Activated T-helper 1 cell treated with Interleukin-2 at 50 U/mL for 16 hours (primary cell): ENCODE data around the gene SORBS1.

Experiments used
- DNase-seq: peaks from one replicate; pipeline ENCODE4 v3.0.0-alpha.2; 2020; ENCODE audit warnings: low read depth

SORBS1 gene

DNA sequence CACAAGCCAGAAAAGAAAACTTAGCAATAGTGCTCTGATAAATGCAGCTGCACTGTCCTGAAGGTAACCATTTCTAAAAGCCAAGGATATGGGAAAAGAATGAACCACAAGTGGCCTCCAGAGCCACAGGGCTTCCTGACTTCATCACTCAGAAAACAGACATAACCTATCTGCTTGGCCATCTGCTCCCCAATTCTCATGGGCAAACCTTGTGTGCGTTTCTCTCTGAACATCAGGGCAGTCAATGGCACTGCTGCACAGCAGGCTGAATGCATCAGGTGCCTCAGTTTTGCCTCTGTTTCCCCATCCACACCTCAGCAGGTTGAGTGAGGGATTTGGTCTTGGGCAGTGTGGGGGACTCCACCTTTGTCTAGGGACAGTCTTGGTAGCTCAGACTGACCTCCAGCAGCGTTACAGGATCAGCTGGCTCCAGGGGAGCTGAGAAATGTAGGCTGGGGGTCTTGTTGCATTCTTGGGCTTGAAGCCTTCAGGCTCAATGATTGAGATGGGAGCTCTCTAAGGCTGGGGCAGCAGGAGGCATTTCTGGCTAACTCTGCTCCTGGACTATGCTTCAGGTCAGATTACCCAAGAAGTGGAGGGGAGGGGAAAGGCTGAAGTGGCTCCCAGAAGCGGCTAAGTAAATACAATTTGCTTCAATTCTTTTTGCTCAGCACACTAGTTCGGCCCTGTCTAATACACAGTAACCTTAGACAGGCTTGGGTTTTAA, 246.8 kb downstream of the SORBS1 start:
- no peak for DNase-seq

DNA sequence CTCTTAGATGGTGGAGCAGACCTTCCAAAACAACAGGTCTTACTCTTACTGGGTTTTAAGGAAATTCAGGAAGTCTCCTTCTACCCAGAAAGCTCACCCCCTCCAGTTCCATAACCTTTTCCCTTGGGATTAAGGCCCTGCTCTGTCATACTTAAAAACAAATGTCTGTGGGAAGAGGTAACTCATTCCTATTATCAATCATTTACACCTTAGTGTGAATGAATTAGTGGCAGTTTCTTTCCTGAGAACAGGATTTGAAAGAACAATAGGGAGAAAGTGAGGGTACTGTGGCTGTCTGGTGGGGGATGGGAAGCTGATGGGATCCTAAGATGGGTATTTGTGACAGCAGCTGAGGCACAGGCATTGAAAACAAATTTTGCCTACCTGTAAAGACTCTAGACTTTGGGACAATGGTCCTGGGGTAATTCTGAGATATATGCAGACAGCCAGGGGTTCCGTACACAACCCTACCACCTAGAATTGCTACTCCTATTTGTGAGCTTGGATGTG, 248.1 kb downstream of the SORBS1 start:
- no peak for DNase-seq

DNA sequence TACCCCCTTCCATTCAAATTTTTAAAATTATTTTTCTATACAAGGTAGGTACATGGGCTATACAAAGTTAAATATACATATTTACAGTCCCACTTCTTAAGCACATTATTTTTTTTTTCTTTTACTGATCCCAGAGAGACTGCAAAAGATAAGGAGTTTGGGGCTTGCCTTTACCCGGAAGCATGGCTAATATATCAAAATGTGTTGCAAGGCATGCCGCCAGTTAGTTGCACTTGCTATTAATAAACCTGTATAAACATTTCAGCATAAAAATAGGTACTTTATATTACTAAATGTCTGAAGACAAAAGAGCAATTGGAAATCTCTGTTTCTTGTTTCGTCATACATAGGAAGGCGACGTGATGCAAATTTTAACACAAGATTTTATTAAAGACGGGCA, 248.9 kb downstream of the SORBS1 start:
- no peak for DNase-seq

DNA sequence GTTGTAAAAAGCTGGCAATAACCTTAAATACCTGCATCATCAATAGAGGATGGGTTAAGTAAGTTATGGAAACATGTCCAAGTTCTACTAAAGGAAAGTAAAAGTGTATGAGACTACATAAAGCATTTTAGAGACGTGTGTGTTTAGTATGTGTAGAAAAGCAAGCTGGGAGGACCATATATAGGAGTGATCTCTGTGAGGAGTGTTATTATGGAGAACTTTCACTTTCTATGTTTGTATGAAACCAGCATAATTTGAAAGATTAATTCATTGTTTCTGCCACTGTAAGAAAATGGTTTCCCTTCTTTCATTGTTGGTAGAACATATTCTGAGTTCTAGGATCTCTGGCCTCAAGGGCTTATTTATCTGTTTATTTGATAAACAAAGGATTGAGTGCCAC, 251.2 kb downstream of the SORBS1 start:
- no peak for DNase-seq

DNA sequence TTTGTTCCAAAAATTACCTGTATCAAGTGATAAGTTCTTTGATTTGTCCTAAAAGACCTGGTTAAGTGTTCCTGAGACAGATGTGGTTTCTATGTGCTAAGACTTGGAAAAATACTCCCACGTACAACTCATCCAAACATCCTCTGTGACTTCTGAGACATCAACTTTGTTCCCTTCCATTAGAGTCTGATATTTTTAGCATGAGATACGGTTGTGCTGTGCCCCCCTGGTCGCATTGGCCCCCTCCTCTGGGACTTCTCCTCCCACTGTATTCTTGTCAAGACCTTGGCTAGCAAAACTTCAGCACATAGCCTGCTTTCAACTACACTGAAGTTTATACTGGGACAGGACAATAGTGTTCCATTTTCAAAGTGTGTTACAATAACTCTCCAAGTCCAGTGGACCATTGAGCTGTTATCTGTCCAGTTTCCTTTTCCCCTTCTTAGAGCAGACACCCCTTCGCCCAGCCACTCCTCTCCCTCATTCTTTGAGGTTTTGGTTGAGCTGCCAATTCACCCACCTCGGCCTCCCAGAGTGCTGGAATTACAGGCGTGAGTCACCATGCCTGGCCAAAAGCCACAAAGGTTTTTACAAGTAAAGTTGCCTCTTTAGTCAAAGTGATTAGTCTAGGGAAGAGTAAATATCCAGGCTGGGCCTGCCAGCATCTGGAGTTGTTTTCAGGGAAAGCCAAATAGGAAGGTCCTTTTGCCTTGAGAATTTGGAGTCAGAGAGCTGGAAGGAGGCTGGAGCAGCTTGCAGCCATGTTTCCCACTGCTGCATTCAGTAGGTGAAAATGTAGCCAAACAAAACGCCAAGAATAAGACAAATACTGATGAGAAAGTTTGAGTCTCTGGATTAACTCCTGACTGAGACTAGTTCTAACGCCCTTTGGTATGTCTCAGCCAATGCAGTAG, 252.5 kb downstream of the SORBS1 start:
- DNase-seq = no peak

DNA sequence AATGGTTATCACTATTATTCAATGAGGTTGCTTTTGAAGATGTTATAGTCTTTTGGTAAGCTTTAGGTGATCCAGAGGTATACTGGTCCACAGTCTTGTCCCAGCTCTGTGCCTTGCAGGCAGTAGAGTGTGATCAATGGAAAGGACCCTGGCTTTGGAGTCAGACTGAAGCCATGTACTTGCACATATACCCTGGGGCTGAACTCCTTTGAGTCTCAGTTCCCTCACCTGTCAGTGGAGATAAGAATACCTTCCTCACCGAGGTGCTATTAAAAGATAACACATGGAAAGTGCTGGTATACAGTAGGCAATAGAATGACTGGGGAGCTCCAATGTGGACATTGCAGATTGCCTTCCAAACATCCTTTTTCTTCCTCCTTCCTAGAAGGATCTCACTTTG, 254.3 kb downstream of the SORBS1 start:
- no peak for DNase-seq

DNA sequence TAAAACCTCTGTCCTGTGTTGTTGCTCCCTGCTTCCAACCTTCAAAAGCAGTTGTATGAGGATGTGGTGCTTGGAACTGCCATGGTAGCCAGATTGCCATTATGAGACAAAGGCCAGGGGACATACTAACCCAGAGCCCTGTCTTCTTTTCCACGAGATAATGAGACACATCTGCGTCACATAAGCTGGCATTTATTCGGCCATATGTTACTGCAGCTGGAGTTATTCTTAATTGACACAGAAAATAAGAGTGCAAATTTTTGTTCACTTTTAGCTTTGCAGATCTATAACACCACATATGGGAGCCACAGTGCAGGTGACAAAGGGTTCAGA, 254.9 kb downstream of the SORBS1 start:
- no peak for DNase-seq

DNA sequence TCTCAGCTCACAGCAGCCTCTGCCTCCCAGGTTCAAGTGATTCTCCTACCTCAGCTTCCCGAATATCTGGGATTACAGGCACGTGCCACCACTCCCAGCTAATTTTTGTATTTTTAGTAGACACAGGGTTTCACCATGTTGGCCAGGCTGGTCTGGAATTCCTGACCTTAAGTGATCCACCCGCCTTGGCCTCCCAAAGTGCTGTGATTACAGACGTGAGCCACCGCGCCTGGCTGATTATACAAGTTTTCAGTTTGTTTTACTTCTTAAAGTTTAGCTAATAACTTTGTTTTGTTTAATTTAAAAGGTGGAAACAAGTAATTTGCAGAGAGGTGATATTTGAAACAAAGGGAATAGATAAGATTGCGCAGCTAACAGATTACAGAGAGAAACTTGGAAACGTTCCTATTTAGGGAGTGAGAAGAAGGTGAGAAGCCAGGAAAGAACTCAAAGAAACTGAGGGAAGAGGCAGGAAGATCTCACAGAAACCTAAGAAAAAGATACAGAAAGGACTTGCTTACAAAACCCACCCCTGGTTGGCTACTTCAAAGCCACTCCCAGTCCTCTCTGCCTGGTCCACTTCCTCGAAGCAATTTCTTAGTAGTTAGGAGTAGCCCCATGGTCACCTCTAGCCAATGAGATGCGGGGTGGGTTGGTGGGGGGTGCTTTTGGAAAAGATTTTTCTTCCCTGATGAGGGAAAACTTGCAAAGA, 255.4 kb downstream of the SORBS1 start:
- DNase-seq = no peak

DNA sequence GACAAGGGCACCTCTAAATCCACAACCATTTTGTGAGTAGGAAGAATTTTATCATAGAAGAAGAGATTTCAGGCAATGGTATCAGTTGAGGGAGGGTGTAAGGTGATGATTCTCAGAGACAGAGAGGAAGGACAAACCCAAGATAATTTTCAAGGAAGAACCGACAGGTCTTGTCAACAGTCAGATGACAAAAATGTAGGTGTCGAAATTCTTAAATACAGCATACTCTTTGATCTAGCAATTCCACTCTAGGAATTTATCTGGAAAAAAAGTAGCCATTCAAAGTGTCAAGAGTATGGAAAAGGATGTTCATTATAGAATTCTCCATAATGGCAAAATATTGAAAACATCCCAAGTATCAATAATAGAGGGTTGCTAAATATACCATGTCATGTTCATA, 256.2 kb downstream of the SORBS1 start:
- DNase-seq = no peak

DNA sequence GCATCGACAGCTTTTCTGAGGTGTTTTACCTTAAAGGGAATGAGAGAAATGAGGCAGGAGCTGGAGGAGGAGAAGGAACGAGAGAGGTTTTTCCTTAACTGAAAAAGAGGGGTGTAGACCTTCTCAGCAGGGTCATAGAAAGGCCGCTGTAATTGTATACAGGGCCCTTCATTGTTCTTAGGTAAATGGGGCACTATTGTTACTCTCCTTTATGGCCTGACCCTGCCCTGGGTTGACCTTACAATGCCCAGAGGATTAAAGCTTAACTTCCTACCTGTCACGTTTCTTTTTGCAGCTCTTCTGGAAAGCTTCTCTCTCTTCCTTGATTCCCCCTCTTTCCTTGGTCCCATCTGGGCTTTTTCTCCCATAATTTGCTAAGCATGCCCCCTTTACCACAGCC, 256.7 kb downstream of the SORBS1 start:
- DNase-seq = no peak

DNA sequence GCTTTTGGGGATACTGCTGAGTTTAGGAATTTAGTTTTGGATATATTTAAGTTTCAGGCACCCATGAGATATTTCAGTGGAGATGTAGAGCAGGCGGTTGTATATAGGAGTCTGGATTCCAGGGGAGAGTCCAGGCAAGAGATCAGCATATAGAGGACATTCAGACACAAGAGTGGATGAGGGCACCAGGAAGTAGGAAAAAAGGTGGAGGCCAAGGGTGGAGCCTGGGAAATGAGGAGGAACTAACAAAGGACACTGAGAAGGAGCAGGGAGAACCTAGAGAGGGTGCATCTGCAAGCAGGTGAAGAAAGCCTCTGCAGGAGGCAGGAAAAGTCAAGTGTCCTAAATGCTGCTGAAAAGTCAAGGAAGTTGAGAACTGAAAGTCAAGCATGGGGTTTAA, 257.2 kb downstream of the SORBS1 start:
- DNase-seq = no peak

DNA sequence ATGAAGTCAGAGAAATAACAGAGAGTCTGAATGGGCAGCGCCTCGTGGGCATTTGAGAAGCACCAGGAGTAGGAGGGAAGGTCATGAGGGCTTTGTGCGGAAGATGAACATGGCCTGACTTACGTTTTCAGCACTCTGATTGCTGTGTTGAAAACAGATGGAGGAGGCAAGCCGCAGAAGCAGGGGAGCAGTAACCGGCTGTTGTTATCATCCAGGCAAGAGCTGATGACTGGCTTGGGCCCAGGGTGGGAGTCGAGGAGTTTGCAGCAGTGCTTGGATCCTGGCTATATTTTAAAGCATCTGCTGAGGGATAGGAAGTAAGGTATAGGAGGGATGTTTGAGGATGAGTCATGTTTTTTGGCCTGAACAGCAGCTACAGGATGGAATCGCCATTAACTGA, 257.6 kb downstream of the SORBS1 start:
- no peak for DNase-seq

DNA sequence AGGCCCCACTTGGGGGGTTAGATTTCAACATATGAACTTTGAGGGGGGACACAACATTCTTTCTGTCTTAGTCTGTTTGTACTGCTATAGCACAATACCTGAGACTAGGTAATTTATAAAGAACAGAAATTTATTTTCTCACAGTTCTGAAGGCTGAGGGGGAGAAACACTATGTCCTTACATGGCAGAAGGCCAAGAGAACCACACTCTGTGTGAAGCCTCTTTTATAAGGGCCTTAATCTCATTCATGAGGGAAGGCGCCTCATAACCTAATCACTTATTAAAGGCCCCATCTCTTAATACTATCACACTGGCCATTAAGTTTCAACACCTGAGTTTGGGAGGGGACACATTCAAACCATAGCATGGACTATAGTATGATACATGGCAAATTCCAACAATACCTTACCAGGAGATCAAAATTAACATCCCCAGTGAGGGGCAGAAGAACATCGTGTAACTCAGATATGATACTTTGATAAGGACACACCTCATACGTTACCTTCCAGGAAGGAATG, 261.1 kb downstream of the SORBS1 start:
- no peak for DNase-seq

DNA sequence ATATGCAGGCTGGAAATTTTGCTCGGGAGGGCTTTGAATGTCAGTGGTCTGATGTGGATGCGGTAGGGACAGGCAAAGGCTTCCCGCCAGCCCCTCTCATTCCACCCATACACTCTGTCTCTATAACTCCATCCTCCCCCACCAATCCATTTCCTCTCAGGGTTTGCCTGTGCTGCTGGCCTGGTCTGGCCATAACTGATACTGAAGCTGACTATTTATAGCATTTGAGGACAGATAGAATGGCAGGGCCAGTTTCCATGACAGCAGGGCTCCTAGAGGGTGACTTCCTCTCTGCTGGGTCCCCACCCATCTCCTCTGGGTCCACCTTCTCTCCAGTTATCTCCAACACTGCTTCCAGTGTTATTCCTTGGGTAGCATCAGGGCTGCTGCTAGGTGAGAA, 263.8 kb downstream of the SORBS1 start:
- DNase-seq = no peak

DNA sequence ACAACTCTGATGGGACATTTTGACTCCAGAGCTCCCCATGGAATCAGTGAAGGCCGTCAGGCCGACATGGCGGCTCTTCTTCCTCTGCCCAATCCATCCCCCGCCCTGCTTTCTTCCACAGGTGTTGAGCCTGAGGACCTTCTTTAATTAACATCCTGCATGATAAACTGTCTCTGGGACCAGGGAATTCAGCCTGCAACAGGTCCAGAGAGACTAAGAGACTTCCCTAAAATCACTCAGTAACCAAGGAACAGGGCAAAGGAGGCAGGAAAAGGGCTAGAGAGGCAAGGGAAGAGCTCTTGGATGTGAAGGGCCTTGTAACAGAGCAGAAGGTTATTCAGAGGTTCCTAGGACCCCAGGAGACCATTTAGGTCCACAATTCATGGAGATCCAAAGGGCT, 264.4 kb downstream of the SORBS1 start:
- no peak for DNase-seq

DNA sequence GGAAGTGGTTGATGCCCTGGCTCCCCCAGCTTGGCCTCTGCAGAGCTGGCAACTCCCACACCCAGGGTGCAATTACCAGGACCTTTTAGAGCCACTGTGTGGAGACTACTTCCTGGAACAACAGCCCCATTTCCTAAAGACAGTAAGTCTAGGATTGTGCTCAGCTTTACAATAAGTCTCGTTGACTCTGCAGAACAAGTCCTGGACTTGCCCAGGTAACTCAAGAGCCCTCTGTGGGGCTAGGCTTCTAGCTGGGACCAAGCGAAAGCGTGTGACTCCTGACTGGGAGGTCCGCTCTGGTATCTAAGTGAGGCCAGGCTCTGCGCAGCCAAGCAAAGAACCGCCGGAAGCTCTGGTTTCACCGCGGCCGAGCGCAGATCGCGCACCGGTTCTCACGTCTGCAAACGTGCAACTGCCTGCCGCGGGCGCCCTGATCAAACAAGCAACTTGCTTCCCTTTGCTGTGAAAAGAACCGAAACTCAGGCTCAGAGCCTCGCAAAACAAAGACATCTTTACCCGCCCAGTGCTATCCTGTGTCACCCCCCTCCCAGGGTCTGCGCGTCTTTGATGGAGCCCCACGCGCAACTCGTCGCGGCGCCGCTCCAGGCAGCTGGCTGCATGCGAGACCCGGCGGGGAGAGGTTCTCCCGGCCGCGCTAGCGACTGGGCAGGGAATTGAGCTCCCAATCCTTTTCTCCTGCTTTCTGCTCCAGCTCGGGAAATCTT, 266.0 kb downstream of the SORBS1 start:
- DNase-seq = no peak

DNA sequence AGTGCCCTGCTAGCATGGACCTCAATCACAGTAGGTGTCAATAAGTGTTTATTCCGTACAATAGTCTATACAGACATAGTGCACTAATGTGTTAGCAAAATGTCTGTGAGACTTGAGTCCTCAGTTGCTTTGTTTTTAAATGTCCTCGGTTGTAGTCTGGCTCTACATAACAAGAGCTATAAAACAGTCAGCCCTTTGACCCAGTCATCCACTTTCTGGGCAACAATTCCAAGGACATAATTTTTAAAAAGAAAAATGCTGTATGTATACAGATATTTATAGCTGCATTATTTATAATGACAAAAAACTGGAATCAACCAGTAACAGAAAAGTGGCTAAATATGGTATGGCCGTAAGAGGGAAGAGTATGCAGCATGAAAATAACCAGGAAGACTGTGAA, 267.5 kb downstream of the SORBS1 start:
- DNase-seq = no peak

DNA sequence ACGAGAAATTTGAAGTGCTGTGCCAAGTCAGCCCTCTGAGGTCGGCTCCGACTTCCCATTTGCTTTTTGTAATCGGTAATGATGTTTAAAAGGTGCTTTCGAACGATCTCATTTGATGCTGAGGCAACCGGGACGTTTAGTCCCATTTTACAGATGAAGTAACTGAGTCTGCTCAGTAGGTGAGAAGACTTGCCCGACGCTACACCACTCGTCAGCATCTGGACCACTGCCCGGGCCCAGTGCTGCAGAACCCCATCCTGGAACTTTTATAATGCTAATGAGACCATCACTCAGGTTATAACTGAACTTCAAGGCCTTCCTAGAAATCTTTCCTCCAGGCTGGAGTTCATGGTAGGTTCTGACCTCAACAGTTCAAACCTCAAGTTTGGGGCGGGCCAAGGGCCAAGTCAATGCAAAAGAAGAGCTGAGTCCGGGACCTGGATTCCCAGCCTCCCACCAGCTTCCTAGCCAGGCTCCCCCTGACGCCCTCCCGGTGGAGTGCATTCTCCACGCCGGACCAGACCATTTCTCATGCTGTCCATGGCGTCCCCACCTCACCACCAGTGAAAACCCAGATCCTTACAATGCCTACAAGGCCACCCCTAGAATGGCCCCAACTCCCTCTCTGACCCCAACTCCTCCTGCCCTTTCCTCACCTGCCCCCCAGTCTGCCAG, 269.7 kb downstream of the SORBS1 start:
- DNase-seq = no peak

DNA sequence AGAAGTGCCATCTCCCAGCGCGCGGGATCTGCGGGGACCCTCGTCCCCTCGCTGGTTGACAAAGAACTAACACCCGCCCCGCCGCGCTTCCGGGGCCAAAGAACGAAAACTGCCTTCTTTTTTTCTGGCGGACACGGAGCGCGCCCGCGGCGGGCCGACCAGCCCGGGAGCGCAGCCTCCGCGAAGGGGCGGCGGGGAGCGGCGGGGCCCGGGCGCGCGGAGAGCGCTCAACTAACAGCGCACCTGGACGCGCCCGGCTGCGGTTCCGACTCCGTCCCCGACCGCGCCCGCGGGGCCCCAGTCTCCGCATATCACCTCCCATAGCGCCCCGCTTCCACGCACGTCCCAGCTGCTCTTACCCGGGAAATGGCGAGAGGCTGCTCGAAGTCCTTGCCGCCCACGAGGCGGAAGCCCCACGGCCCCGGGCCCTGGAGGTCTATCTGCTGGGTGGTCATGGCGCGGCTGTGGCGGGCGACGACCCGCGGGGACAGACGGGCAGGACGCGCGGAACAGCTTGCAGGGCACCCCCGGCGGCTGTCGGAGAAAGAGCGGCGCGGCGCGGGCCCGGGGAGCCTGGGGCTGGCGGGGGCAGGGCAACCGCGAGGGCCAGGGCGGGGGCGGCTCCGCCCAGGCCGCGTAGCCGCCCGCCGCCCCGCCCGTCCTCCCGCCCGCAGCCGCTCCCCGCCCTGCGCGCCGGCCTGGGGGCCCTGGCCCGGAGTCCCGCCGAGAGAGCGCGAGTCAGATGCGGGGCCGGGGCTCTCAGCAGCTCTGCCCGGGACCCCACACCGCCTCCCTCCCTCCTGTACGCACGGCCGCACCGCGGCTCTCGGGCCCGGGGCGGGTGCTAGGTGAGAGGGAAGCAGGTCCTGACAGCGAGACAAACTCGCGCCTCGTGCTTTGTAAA, 270.5 kb downstream of the SORBS1 start, which contains the start of gene PDLIM1:
TSS of gene PDLIM1 (minus strand) at position 543 of the 904 bp plus-strand sequence. CDS start at position 455, 88 bp downstream.
- DNase-seq = no peak

DNA sequence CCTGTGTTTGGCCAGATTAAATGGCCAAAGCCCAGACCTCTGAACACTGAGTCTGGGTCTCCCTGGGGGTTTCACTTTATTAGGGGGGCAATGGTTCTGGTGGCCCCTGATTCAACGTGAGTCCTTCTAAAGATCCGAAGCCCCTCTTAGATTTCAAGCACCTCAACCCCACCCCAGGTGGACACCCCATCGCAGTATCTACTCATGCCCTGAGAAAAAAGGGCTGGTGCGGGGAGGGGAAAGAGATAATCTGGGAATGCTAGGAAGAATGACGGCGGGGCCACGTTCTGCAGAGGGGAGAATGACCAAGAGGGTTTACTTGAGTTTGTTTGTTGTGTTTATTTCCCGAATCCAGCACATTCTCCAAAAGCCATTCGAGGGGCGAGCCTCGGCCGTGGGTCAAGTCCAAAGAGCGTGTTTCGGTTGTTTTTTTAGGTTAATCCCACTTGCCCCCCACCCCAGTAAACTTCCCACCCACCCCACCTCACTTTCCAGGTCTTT, 271.2 kb downstream of the SORBS1 start:
- DNase-seq = no peak
